22Rv1 (cell line): ENCODE results near the gene MAST3.

Experiments used
- ZFX ChIP-seq: fragments of 450-650 bp; IDR thresholded peaks from 2 replicates; pipeline ENCODE4 v1.6.1; 2017; ENCODE audit warnings: antibody characterized with exemption, borderline replicate concordance
- TF ChIP-seq, protein P1 (sequence below): fragments of 450-650 bp; IDR thresholded peaks from 2 replicates; pipeline ENCODE4 v1.5.1; 2017; ENCODE audit warnings: mild to moderate bottlenecking

- TF ChIP-seq, protein P1, sequence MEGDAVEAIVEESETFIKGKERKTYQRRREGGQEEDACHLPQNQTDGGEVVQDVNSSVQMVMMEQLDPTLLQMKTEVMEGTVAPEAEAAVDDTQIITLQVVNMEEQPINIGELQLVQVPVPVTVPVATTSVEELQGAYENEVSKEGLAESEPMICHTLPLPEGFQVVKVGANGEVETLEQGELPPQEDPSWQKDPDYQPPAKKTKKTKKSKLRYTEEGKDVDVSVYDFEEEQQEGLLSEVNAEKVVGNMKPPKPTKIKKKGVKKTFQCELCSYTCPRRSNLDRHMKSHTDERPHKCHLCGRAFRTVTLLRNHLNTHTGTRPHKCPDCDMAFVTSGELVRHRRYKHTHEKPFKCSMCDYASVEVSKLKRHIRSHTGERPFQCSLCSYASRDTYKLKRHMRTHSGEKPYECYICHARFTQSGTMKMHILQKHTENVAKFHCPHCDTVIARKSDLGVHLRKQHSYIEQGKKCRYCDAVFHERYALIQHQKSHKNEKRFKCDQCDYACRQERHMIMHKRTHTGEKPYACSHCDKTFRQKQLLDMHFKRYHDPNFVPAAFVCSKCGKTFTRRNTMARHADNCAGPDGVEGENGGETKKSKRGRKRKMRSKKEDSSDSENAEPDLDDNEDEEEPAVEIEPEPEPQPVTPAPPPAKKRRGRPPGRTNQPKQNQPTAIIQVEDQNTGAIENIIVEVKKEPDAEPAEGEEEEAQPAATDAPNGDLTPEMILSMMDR: no peak
- no peak for TF ChIP-seq ZFX
Measured at GRCh38 chr19:18128044-18128443, 30.5 kb downstream of the MAST3 start.
